Trophoblast cell (in vitro differentiated cells and primary cell): ENCODE data around the gene MST1.

Experiments used
- DNase-seq, 2 donors: peaks; one replicate each; pipeline ENCODE4 v3.0.0-alpha.2; 2016
- H2AFZ ChIP-seq: 2 replicates; pipeline ENCODE4 v1.6.1; 2013; ENCODE audit warnings: low read length, moderate library complexity, mild to moderate bottlenecking; ENCODE audit not compliant: insufficient read depth, poor library complexity
- H2AK5ac ChIP-seq: 2 replicates; pipeline ENCODE4 v1.6.1; 2013; ENCODE audit warnings: mild to moderate bottlenecking, low read length
- H2BK120ac ChIP-seq: 2 replicates; pipeline ENCODE4 v1.6.1; 2013; ENCODE audit warnings: low read length, mild to moderate bottlenecking, moderate library complexity; ENCODE audit not compliant: insufficient read depth, poor library complexity
- H2BK12ac ChIP-seq: 2 replicates; pipeline ENCODE4 v1.6.1; 2013; ENCODE audit warnings: mild to moderate bottlenecking, low read length, moderate library complexity
- H2BK5ac ChIP-seq: 2 replicates; pipeline ENCODE4 v1.6.1; 2013; ENCODE audit warnings: low read length, low read depth, moderate library complexity, mild to moderate bottlenecking; ENCODE audit not compliant: poor library complexity
- H3K14ac ChIP-seq: 2 replicates; pipeline ENCODE4 v1.6.1; 2013; ENCODE audit warnings: mild to moderate bottlenecking, low read length
- H3K18ac ChIP-seq: 2 replicates; pipeline ENCODE4 v1.6.1; 2013; ENCODE audit warnings: mild to moderate bottlenecking, low read length
- H3K23ac ChIP-seq: 2 replicates; pipeline ENCODE4 v1.6.1; 2013; ENCODE audit warnings: low read length
- H3K27ac ChIP-seq: 2 replicates; pipeline ENCODE4 v1.5.1; 2013; ENCODE audit warnings: low read depth, mild to moderate bottlenecking, inconsistent platforms, low read length, moderate library complexity
- H3K27me3 ChIP-seq: 2 replicates; pipeline ENCODE4 v1.6.1; 2013; ENCODE audit warnings: inconsistent platforms, mild to moderate bottlenecking, low read length, moderate library complexity; ENCODE audit not compliant: insufficient read depth
- H3K36me3 ChIP-seq, 2 experiments: 1 replicate in 1 of 2; 2 replicates in 1 of 2; pipeline ENCODE4 v1.6.1; 2013; ENCODE audit warnings: low read length in 2 of 2, mild to moderate bottlenecking in 2 of 2, moderate library complexity in 1 of 2; ENCODE audit not compliant: insufficient read depth in 2 of 2, control insufficient read depth in 1 of 2
- H3K4ac ChIP-seq: 2 replicates; pipeline ENCODE4 v1.6.1; 2013; ENCODE audit warnings: low read depth, mild to moderate bottlenecking, low read length, moderate library complexity
- H3K4me1 ChIP-seq, 2 experiments: 1 replicate in 1 of 2; 2 replicates in 1 of 2; pipeline ENCODE4 v1.6.1; 2013; ENCODE audit warnings: low read length in 2 of 2, mild to moderate bottlenecking in 2 of 2, moderate library complexity in 1 of 2; ENCODE audit not compliant: insufficient read depth in 2 of 2, control insufficient read depth in 1 of 2
- H3K4me2 ChIP-seq: 2 replicates; pipeline ENCODE4 v1.6.1; 2013; ENCODE audit warnings: inconsistent platforms, mild to moderate bottlenecking, low read length, moderate library complexity
- H3K4me3 ChIP-seq: 2 replicates; pipeline ENCODE4 v1.5.1; 2013; ENCODE audit warnings: mild to moderate bottlenecking, low read depth, low read length, inconsistent platforms
- H3K79me1 ChIP-seq: one replicate; pipeline ENCODE4 v1.6.1; 2013; ENCODE audit warnings: low read length
- H3K79me2 ChIP-seq: 2 replicates; pipeline ENCODE4 v1.6.1; 2013; ENCODE audit warnings: low read length, mild to moderate bottlenecking; ENCODE audit not compliant: control insufficient read depth, insufficient read depth, poor library complexity
- H3K9ac ChIP-seq: 2 replicates; pipeline ENCODE4 v1.6.1; 2013; ENCODE audit warnings: mild to moderate bottlenecking, low read length
- H3K9me3 ChIP-seq: 2 replicates; pipeline ENCODE4 v1.6.1; 2013; ENCODE audit warnings: low read depth, mild to moderate bottlenecking, control low read depth, inconsistent platforms, low read length; ENCODE audit not compliant: insufficient read depth
- H4K12ac ChIP-seq: 2 replicates; pipeline ENCODE4 v1.6.1; 2013; ENCODE audit warnings: low read depth, mild to moderate bottlenecking, low read length, moderate library complexity
- H4K8ac ChIP-seq: 2 replicates; pipeline ENCODE4 v1.6.1; 2013; ENCODE audit warnings: low read depth, mild to moderate bottlenecking, low read length, moderate library complexity
- H4K91ac ChIP-seq: one replicate; pipeline ENCODE4 v1.6.1; 2013; ENCODE audit warnings: low read depth, mild to moderate bottlenecking, low read length, moderate library complexity
- WGBS: extraction: QIAGEN DNeasy Blood & Tissue Kit; methylation state at CpG from one replicate; pipeline ENCODE4 v1.1.7; 2013; ENCODE audit warnings: missing lambda C conversion rate; ENCODE audit not compliant: insufficient read length, insufficient coverage; ENCODE audit errors: extremely low coverage; 5-methylcytosine and 5-hydroxymethylcytosine counted together

The MST1 gene

DNA sequence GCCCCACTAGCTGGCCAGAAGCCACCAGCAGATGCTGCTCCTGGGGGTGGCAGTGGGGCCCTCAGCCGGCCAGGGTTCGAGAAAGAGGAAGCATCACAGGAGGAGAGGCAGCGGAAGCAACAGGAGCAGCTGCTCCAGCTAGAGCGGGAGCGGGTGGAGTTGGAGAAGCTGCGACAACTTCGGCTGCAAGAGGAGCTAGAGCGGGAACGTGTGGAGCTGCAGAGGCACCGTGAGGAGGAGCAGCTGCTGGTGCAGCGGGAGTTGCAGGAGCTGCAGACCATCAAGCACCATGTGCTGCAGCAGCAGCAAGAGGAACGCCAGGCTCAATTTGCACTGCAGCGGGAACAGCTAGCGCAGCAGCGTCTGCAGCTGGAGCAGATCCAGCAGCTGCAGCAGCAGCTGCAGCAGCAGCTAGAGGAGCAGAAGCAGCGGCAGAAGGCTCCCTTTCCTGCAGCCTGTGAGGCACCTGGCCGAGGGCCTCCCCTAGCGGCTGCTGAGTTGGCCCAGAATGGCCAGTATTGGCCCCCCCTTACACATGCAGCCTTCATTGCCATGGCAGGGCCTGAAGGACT lies 32.6 kb downstream of the MST1 start:
- H3K9me3 ChIP-seq = peaks cover 3% of the 10 kb centered on the region
- no peak overlapping the region for H4K91ac ChIP-seq
- H3K23ac ChIP-seq = no peak overlapping the region
- H3K79me1 ChIP-seq = no peaks in the 10 kb centered on the region
- H3K4me1 ChIP-seq = no peaks in the 10 kb centered on the region
- H2BK12ac ChIP-seq = no peak overlapping the region
- no peak overlapping the region for H3K14ac ChIP-seq
- H3K4ac ChIP-seq = no peak overlapping the region
- no peak overlapping the region for H2BK5ac ChIP-seq
- H3K79me2 ChIP-seq = no peaks in the 10 kb centered on the region
- H2AK5ac ChIP-seq = no peak overlapping the region
- no peak overlapping the region for H4K12ac ChIP-seq
- no peak overlapping the region for H2AFZ ChIP-seq
- no peak overlapping the region for H2BK120ac ChIP-seq
- no peak overlapping the region for H4K8ac ChIP-seq
- H3K9ac ChIP-seq = no peak overlapping the region
- H3K36me3 ChIP-seq = no peaks in the 10 kb centered on the region
- no peak overlapping the region for H3K4me3 ChIP-seq
- no peaks in the 10 kb centered on the region for H3K27me3 ChIP-seq
- no peak overlapping the region for H3K18ac ChIP-seq
- H3K4me2 ChIP-seq = no peak overlapping the region
- peak in 1 of 2 donors; percentile 31 for DNase-seq
- no CpG with 5 or more reads among the region's 18 CpGs for WGBS
- no peak overlapping the region for H3K27ac ChIP-seq

DNA sequence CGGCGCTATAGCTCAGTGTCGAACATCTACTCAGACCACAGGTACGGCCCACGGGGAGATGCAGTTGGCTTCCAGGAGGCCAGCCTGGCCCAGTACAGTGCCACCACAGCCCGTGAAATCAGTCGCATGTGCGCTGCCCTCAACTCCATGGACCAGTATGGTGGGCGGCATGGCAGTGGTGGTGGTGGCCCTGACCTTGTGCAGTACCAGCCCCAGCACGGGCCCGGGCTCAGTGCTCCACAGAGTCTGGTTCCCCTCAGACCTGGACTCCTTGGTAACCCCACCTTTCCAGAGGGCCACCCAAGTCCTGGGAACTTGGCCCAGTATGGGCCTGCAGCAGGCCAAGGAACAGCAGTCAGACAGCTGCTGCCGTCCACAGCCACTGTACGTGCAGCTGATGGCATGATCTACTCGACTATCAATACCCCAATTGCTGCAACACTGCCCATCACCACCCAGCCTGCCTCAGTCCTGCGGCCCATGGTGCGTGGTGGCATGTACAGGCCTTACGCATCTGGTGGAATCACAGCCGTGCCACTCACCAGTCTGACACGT lies 33.5 kb downstream of the MST1 start:
- H3K4ac ChIP-seq = no peak overlapping the region
- H2BK120ac ChIP-seq = no peak overlapping the region
- H3K36me3 ChIP-seq = no peaks in the 10 kb centered on the region
- H3K79me2 ChIP-seq = no peaks in the 10 kb centered on the region
- H3K9ac ChIP-seq = no peak overlapping the region
- no peak overlapping the region for H4K12ac ChIP-seq
- no peak overlapping the region for H3K27ac ChIP-seq
- H3K9me3 ChIP-seq = no peaks in the 10 kb centered on the region
- H4K8ac ChIP-seq = no peak overlapping the region
- no CpG with 5 or more reads among the region's 19 CpGs for WGBS
- H3K79me1 ChIP-seq = no peaks in the 10 kb centered on the region
- no peak overlapping the region for H4K91ac ChIP-seq
- DNase-seq = no peak
- H2AK5ac ChIP-seq = no peak overlapping the region
- H3K4me2 ChIP-seq = no peak overlapping the region
- H3K18ac ChIP-seq = no peak overlapping the region
- H3K4me3 ChIP-seq = no peak overlapping the region
- H2BK5ac ChIP-seq = no peak overlapping the region
- H2BK12ac ChIP-seq = no peak overlapping the region
- no peak overlapping the region for H3K23ac ChIP-seq
- no peak overlapping the region for H2AFZ ChIP-seq
- H3K14ac ChIP-seq = no peak overlapping the region
- H3K27me3 ChIP-seq = no peaks in the 10 kb centered on the region
- no peaks in the 10 kb centered on the region for H3K4me1 ChIP-seq

DNA sequence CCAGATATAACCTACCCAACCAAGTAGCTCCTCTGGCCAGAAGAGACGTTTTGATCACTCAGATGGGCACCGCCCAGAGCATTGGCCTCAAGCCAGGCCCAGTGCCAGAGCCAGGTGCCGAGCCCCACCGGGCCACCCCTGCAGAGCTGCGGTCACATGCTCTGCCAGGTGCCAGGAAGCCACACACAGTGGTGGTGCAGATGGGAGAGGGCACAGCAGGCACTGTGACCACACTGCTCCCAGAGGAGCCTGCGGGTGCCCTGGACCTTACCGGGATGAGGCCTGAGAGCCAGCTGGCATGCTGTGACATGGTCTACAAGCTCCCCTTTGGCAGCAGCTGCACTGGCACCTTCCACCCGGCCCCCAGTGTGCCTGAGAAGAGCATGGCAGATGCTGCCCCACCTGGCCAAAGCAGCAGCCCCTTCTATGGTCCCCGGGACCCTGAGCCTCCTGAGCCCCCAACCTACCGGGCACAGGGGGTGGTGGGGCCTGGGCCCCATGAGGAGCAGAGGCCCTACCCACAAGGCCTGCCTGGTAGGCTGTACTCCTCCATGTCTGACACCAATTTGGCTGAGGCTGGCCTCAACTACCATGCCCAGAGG lies 34.2 kb downstream of the MST1 start:
- H3K9me3 ChIP-seq = no peaks in the 10 kb centered on the region
- peaks cover 0 to under 1% of the 10 kb centered on the region in 2 experiments for H3K4me1 ChIP-seq
- no peak overlapping the region for H3K4me3 ChIP-seq
- H3K79me2 ChIP-seq = no peaks in the 10 kb centered on the region
- no peak overlapping the region for H4K91ac ChIP-seq
- H2BK12ac ChIP-seq = no peak overlapping the region
- no peak overlapping the region for H3K23ac ChIP-seq
- WGBS = no CpG with 5 or more reads among the region's 10 CpGs
- no peak overlapping the region for H3K27ac ChIP-seq
- no peaks in the 10 kb centered on the region for H3K79me1 ChIP-seq
- H4K8ac ChIP-seq = no peak overlapping the region
- no peak overlapping the region for H3K14ac ChIP-seq
- no peak overlapping the region for H3K9ac ChIP-seq
- no peak for DNase-seq
- H2AFZ ChIP-seq = no peak overlapping the region
- no peak overlapping the region for H3K4ac ChIP-seq
- H3K18ac ChIP-seq = no peak overlapping the region
- H3K36me3 ChIP-seq = no peaks in the 10 kb centered on the region
- H4K12ac ChIP-seq = no peak overlapping the region
- no peaks in the 10 kb centered on the region for H3K27me3 ChIP-seq
- no peak overlapping the region for H2BK5ac ChIP-seq
- no peak overlapping the region for H3K4me2 ChIP-seq
- no peak overlapping the region for H2AK5ac ChIP-seq
- no peak overlapping the region for H2BK120ac ChIP-seq

DNA sequence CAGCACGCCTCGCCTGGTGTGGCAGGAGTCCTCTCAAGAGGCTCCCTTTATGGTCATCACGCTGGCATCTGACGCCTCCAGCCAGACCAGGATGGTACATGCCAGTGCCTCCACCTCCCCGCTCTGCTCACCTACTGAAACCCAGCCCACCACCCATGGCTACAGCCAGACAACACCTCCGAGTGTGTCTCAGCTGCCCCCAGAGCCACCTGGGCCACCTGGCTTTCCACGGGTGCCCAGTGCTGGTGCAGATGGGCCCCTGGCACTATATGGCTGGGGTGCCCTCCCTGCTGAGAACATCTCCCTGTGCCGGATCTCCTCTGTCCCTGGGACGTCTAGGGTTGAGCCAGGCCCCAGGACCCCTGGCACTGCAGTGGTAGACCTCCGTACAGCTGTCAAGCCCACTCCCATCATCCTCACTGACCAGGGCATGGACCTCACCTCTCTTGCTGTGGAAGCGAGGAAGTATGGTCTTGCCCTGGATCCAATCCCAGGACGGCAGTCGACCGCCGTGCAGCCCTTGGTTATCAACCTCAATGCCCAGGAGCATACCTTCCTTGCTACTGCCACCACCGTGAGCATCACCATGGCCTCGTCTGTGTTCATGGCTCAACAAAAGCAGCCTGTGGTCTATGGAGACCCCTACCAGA lies 35.0 kb downstream of the MST1 start:
- Histone ChIP-seq H3K4me3 (no peak overlapping the region), H2AFZ (no peak overlapping the region), H3K23ac (no peak overlapping the region), H3K4ac (no peak overlapping the region), H3K14ac (no peak overlapping the region), H3K27me3 (no peaks in the 10 kb centered on the region), H3K79me2 (no peaks in the 10 kb centered on the region), H4K8ac (no peak overlapping the region), H3K36me3 (no peaks in the 10 kb centered on the region), H3K4me1 (peaks cover 6 to 8% of the 10 kb centered on the region in 2 experiments), H3K18ac (no peak overlapping the region), H2BK5ac (no peak overlapping the region), H3K79me1 (no peaks in the 10 kb centered on the region), H2BK120ac (no peak overlapping the region), H4K91ac (no peak overlapping the region), H2AK5ac (no peak overlapping the region), H3K4me2 (no peak overlapping the region), H3K27ac (no peak overlapping the region), H2BK12ac (no peak overlapping the region), H4K12ac (no peak overlapping the region), H3K9me3 (no peaks in the 10 kb centered on the region), H3K9ac (no peak overlapping the region)
- no peak for DNase-seq
- no CpG with 5 or more reads among the region's 17 CpGs for WGBS
